GM19438 (cell line): ENCODE measurements around the gene SMIM20.
"Not testable (repeated sequence)": the region's sequence is repeated elsewhere in the genome, so short reads cannot be mapped to it uniquely, and the experiment has no call there.

Experiments
- ATAC-seq: cut with Tn5 transposase; IDR thresholded peaks from one replicate; pipeline ENCODE4 v1.9.1; 2021; ENCODE audit warnings: low read depth; ENCODE audit not compliant: unreplicated experiment

SMIM20 gene

DNA sequence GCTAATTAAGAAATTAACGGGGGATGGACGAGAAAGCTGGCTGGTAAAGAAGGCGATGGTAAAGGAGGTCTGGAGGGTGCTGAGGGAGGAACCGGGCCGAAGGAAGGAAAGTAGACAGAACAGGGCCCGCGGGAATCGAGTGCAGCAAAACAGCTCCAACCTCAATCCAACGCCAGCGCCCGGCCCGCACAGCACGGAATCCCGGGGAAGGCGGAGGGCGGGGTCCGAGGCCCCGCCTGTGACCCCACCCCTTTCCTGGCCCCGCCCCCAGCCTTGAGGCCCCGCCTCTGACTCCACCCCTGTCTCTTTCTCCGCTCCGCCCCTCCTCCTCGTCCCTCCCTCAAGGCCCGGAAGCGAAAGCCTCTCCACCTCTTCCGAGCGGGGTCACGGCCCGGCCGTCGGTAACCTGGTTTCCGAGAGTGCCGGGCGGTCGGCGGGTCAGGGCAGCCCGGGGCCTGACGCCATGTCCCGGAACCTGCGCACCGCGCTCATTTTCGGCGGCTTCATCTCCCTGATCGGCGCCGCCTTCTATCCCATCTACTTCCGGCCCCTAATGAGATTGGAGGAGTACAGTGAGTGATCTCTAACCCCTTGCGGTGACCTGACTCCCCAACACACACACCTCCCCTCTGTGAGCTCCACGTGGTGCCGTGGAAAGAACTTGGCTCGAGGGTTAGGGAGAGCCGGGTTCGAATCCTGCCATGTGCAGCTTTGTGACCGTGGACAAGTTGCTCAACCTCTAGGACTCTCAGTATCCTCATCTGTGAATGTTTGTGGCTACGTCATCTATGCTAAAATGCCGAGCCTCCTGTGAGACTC lies at the start of gene SMIM20:
Gene SMIM20, plus strand, starts transcription at position 370 of the 819 bp plus-strand sequence. Its CDS starts 94 bp downstream, at position 464.
- ATAC-seq: peak; percentile 90

DNA sequence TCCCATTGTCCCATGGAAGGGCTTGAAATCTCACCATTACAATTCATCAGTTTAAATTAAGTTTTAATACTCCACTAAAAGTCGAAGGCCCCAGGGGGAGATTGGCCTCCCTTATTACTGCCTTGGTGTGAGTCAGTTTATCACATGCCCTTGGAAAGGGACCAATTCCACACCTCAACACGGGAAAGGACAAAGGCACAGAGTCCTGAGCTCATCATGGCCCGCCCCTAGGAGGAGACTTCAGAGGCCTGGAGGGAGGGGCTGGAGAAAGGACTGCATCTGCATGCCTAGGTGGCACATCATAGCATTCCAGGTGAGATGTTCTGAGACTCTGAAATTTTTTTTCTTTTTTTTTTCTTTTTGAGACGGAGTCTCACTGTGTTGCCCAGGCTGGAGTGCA lies 48.4 kb upstream of the SMIM20 start:
- ATAC-seq: no peak

DNA sequence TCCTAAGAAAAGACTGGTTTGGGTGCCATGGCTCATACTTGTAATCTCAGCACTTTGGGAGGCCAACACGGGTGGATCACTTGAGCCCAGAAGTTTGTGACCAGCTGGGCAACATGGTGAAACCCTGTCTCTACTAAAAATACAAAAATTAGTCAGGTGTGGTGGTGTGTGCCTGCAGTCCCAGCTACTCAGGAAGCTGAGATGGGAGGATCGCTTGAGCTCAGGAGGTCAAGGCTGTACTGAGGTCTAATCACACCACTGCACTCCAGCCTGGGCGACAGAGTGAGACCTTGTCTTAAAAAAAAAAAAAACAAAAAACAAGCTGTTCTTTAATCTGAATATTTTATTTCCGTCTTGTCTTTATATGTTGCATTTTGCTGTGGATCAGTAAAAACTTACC lies 47.6 kb upstream of the SMIM20 start:
- ATAC-seq: not testable (repeated sequence)

DNA sequence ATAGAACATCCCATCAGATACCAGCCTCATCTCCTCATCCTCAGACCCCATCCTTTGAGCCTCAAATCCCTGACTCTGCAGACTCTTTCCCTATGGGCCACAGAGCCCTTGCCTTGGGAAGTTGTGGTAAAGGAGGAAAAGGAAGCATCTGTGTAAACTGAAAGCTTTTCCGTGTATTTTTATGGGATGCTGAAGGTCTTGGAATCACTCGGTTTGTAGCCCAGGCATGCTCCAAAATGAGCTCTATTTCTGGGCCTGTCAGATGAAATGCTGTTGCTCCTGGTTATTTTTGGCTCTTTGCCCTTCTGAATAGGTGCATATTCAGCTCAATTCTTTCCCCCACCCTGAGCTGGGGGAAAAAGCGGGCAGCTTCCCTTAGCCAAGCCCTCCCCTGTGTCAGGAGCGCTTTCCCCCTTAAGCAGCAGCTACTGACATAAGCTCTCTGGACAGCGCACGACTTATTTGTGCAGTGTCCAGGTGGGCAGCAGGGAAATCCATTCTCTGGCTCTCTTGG lies 46.2 kb upstream of the SMIM20 start:
- ATAC-seq: no peak

DNA sequence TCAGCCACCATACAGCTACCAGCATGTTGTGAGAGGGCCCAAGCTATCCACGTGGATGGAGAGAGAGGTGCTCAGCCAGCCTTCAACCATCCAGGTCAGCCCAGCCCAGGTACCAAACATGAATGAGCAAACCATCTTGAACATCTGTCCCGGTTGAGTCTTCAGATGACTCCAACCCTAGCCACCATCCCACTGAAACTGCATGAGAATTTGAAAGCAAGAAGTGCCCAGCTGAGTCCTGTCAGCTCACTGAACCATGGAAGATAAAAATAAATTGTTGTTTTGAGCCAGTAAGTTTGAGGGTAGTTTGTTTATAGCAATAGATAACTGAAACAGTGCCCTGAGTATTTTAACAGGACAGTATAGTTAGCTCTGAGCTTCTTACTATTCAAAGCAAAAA lies 43.9 kb upstream of the SMIM20 start:
- ATAC-seq: peak; percentile 41

DNA sequence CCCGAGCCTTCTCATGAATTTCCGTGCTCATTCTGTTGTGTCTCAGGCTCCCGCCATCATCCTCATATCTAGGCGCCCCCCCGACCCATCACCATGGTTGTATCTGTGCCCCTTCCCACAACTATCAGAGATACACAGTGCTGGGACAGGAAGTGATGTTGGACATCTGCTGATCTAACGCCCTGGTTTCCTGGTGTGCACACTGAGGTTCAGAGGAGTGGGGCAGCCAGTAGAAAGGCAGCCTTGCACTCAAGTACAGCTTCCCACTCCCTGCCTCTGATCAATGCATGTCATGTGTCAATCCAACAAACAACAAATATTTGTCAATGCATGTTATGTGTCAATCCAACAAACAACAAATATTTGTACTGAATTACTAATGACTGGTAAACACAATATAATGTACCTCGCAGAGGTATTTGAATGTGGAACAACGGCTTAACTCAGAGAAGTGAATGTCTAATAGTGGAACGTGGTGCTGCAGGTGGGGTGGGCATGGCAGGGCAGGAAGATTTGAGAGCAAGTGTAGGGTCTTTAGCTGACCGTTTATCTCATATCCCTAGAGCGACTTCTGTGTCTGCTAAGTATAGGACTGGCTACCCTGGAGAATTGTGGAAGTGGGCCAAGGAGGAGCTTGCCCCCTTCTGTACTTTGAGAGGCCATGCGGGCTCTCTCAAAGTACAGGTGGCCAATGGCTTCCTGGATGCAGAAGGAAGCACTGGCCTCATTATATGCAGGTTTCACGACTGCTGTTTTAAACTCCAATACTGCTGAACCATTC lies 41.0 kb upstream of the SMIM20 start:
- no peak for ATAC-seq

- ATAC-seq: no peak
Observed at GRCh38 chr4:25873632-25874129, 40.3 kb upstream of the SMIM20 start.

DNA sequence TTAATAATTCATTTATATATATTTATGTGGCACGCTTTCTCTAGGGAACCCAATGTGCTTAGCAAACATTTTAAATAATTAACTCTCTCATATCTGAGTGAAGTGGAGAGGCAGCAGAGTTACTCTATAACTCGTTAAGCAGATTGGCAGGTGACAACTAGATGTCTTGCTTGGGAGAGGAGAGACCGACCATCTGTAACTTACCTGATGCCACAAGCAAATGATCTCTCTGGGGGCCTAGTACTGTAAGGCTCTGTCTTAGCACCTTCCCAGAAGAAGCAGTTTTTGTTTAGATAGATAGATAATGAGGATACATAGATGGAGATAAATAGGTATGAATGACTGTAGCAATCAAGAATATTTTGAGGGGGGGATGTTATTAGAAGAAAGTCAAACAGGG lies 39.4 kb upstream of the SMIM20 start:
- ATAC-seq: peak; percentile 49

GRCh38 chr4:25875281-25875745 lies 38.7 kb upstream of the SMIM20 start:
- ATAC-seq: no peak

GRCh38 chr4:25878676-25879075 lies 35.3 kb upstream of the SMIM20 start:
- no peak for ATAC-seq

DNA sequence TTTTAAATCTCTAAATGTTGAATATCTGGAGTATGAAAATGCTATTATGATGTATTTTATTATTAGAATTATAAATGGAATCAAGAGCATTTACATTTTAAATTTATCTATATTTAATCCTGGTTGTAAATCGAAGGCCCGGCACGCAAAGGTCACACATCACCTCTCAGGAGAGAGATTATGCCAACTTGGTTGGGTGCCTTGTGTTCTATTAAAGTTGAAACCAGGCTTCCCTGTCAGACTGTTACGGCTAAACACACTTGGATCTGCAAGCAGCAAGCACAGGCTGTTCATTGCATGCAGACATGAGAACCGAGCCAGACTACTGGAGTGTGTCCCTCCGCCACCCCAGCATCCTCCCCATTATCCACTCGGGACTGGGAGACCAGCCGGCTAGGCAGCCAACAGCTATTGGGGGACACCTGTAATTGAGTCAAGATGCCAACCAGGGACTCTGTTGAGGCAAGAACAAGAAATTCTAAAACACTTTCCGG lies 34.9 kb upstream of the SMIM20 start:
- ATAC-seq: no peak

- ATAC-seq: no peak
Observed at GRCh38 chr4:25879587-25879986, 34.4 kb upstream of the SMIM20 start.

DNA sequence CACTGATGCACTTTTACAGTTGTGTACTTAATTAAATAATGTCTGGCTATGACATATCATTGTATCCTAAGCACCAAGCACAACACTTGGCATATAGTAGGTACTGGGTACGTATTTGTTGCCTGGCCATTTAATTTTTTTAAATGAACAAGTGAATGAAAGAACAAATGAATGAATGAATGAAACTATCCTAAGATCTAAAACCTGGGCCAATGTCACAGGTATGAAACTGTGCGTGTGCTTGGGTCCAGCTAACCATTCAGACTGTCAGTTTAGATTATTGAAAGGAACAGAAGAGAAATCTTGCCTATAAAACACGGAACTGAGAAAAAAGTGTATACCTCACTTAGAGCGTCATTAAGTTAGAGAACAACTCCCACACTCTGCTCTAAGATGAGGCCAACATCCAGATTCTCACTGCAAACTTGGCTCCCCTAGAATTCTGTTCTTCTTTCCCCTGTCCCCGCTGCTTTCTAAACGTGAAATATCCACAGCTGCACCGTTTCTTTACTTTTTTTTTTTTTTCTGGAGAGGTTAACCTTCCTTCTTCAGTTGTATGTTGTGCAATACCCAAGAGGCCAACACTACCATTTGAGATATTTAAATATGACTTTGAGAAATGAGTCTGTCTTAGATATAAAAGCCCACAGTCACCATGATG lies 33.9 kb upstream of the SMIM20 start:
- peak; percentile 51 for ATAC-seq

DNA sequence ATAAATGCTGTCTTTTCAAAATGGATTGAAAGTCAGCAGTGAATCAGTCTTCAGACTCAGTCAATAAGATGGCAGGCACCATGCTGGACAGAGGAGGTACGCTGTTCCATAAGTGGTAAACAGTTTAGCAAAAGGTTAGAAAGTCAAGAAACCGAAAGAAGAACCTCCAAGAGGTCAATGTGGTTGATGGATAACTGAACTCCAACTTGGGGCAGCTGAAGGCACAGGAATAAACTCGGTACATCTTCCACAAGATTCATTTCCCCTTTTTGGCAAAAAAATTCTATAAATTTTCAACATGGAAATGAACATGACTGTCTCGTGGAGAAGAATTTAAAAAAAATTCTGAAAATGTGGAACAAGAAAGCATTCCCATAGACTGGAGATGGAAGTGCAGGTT lies 32.8 kb upstream of the SMIM20 start:
- no peak for ATAC-seq

GRCh38 chr4:25882226-25882625 lies 31.8 kb upstream of the SMIM20 start:
- ATAC-seq: no peak

GRCh38 chr4:25883565-25883964 lies 30.5 kb upstream of the SMIM20 start:
- ATAC-seq: no peak

GRCh38 chr4:25884031-25884782 lies 29.8 kb upstream of the SMIM20 start:
- ATAC-seq: no peak

GRCh38 chr4:25888781-25889180 lies 25.2 kb upstream of the SMIM20 start:
- no peak for ATAC-seq

DNA sequence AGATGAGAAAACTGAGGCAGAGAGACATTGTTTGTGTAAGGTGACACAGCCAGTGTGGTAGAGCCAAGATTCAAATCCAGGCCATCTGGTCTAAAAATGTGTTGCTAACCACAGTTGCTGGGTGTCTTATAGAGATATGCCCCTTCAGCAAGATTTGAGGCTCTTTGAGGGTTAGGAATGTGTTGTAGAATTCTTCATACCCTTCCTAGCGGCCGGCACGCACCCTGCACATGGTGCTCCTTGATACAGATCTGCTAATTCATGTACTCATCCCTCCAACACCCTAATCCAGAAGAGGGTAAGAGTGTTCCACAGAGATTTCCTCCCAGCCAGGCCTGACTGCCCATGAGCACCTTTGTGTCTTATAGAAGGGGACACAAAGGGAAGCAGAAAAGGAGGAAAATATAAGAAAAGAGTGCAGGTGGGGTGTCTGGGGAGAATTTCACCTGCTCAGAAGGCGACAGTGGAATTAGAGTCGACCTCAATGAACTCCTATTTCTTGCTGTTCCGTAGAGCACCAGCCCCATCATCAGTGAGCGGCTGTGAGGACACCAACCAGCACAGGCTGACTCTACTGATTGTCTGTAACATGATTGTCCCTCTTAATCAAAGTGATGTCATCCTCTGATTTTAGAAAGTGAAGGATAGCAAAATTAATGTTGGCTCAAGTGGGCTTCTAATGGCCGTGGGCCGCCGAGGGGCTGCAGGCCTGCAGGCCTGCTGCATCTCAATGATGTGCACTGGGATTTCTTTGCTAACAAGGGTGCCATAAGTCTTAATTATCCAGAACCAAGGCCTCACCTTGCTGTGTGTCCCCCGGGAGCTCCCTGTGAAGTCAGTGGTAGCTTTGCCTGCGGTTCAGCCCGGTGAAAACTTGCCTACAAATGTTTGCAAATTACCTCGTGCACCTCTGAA lies 24.2 kb upstream of the SMIM20 start:
- no peak for ATAC-seq
